Renal cortex interstitium (tissue), 11 donors: ENCODE measurements around the gene LRP8. TPM values are rescaled to one million over a fixed set of nuclear protein-coding genes. Genes with fewer than 3 reads are reported as not detected.
A peak's percentile ranks its signal among the peaks of the same experiment; 100 is the strongest.
"Not testable (repeated sequence)": the region's sequence is repeated elsewhere in the genome, so short reads cannot be mapped to it uniquely, and the experiment has no call there.

Source experiments
- DNase-seq, 11 donors: peaks; one replicate each; pipeline ENCODE4 v3.0.0-alpha.2; 2013; ENCODE audit warnings: low read depth in 9 of 11, low spot score in 4 of 11; ENCODE audit errors: extremely low read depth in 1 of 11
- polyA plus RNA-seq, 3 donors: library from polyadenylated mRNA; unstranded; fragments of 120-200 nt; gene quantifications; one replicate each; pipeline ENCODE4 v1.2.1, GENCODE V29; 2013; ENCODE audit not compliant: insufficient read length in 3 of 3

LRP8 gene
- polyA plus RNA-seq, 3 donors = 5.7 to 6.9 (median 6.6) TPM

- no peak for DNase-seq
Measured at GRCh38 chr1:53210954-53211353, 116.9 kb downstream of the LRP8 start.

DNA sequence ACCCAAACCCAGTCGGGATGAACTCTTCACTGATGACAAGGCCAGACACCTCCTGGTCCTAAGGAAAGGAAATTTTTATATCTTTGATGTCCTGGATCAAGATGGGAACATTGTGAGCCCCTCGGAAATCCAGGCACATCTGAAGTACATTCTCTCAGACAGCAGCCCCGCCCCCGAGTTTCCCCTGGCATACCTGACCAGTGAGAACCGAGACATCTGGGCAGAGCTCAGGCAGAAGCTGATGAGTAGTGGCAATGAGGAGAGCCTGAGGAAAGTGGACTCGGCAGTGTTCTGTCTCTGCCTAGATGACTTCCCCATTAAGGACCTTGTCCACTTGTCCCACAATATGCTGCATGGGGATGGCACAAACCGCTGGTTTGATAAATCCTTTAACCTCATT lies 117.5 kb downstream of the LRP8 start:
- DNase-seq = no peak

- no peak for DNase-seq
Measured at GRCh38 chr1:53207726-53208125, 120.1 kb downstream of the LRP8 start.

DNA sequence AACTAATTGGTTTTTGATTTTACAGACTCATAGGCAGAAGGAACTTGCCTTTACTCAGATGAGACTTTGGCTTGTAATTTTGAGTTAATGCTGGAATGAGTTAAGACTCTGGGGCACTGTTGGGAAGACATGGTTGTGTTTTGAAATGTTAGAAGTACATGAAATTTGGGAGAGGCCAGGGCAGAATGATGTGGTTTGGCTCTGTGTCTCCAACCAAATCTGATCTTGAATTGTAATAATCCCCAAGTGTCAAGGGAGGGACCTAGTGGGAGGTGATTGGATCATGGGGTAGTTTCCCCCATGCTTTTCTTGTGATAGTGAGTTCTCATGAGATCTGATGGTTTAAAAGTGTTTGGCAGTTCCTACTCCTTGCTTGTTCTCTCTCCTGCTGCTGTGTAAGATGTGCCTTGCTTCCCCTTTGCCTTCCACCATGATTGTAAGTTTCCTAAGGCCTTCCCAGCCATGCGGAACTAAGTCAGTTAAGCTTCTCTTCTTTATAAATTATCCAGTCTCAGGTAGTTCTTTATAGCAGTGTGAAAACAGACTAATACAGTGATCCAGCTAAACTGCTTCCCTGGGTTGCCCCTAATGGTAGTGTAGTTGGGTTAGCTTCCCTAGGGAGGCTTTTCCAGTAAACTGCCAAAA lies 121.0 kb downstream of the LRP8 start:
- no peak for DNase-seq

GRCh38 chr1:53206083-53206685 lies 121.7 kb downstream of the LRP8 start:
- not testable (repeated sequence) for DNase-seq

DNA sequence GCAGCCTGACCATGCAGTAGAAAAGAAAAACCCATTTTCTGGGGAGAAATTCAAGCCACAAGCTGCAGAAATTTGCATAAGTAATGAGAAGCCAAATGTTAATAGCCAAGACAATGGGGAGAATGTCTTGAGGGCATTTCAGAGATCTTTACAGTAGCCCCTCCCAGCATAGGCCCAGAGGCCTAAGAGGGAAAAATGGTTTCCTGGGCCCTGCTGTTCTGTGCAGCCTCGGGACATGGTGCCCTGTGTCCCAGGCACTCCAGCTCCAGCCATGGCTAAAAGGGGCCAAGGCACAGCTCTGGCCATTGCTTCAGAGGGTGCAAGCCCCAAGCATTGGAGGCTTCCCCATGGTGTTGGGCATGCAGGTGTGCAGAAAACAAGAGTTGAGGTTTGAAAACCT lies 122.4 kb downstream of the LRP8 start:
- DNase-seq = not testable (repeated sequence)

- no peak for DNase-seq
Measured at GRCh38 chr1:53203466-53203865, 124.4 kb downstream of the LRP8 start.

DNA sequence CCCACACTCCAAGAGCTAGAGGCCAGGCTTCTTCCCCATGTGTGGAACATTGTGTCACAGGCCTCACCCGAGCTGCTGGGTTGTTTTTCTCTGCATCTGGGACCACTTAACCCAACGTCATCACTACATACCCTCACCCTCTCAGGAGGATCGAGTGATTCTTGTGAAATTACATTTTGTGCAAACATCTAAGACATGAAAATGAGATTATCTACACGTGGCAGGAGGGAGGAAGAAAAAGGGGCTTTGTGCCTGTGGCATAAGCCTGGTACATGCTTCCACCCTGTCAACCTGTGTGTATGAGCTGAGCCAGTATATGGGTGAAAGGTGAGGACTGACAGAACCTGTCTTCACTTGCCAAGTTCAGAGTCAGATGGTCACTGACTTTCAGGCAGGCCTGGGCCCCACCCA lies 129.6 kb downstream of the LRP8 start:
- no peak for DNase-seq

GRCh38 chr1:53197291-53198200 lies 130.3 kb downstream of the LRP8 start:
- DNase-seq = no peak

DNA sequence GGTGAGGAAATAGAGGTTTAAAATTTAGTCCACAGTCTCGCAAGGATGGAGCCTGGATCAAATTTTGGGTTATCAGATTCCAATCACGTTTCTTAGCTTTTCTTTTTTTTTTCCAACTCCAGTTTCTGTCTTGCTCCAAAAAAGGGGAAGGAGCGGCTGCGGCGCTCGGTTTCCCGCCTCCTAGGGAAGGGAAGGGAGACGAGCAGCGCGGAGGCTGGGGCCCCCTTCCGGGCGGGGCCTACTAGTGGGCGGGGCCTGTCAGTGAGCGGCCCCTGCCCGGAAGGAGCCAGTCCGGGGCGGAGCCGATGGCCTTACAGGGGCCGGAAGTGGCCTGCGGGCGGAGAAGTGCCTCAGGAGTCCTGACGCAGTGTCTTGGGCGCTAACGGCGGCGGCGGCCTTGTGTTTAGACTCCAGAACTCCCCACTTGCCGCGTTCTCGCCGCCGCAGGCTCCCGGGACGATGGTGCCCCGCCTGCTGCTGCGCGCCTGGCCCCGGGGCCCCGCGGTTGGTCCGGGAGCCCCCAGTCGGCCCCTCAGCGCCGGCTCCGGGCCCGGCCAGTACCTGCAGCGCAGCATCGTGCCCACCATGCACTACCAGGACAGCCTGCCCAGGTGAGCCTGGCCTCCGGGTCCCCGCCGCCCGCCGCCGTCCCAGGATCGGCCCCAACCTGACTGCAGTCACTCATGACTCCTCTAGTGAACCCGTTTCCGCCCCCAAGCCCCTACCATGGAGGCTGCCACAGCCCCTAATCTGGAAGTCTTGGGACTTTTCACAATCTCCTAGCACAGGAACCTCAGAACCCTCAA lies 131.2 kb downstream of the LRP8 start, which contains the start of gene CPT2:
Gene CPT2, plus strand, starts transcription at position 340 of the 806 bp plus-strand sequence. Its CDS starts 120 bp downstream, at position 460.
- DNase-seq = peak; percentile 59 to 91 (median 85)

GRCh38 chr1:53196017-53196484 lies 131.8 kb downstream of the LRP8 start:
- no peak for DNase-seq

GRCh38 chr1:53195246-53196016 lies 132.4 kb downstream of the LRP8 start:
- no peak for DNase-seq

Other genes starting within 250 kb of the LRP8 start
- under 1 TPM in 2 of 3 donors, not detected in 1; 0.10 to 0.27 TPM for gene SLC1A7, start 185.4 kb downstream of the LRP8 start, polyA plus RNA-seq
- 10 to 100 TPM; 29.0 to 29.9 (median 29.8) TPM for gene CPT2, start 131.2 kb downstream of the LRP8 start, polyA plus RNA-seq
- gene CZIB, start 107.4 kb downstream of the LRP8 start, polyA plus RNA-seq = 10 to 100 TPM; 86.6 to 90.5 (median 90.2) TPM
- gene MAGOH, start 89.6 kb downstream of the LRP8 start, polyA plus RNA-seq = 10 to 100 TPM; 76.9 to 98.8 (median 95.8) TPM
- gene DMRTB1, start 131.3 kb upstream of the LRP8 start, polyA plus RNA-seq = under 1 TPM; 0.06 to 0.20 (median 0.09) TPM